B cell (primary cell): ENCODE measurements around the gene TMPRSS13. TPM values are rescaled to one million over a fixed set of nuclear protein-coding genes. Genes with fewer than 3 reads are reported as not detected.

Experiments
- ATAC-seq: fragments of 200-7000 bp; cut with Tn5 transposase; one replicate; pipeline ENCODE4 v1.10.0; 2021; ENCODE audit warnings: low read depth, mild to moderate bottlenecking, moderate number of reproducible peaks, moderate library complexity
- CTCF ChIA-PET: fragments of 350-600 bp; sonication (Branson Sonifier 250); formaldehyde crosslinking; loops from one replicate; lab custom pipeline; 2021; ENCODE audit warnings: antibody characterized with exemption, inconsistent platforms; lab: Charles Lee
- POLR2A ChIA-PET: fragments of 350-600 bp; sonication (Branson Sonifier 250); formaldehyde crosslinking; loops from one replicate; lab custom pipeline; 2021; ENCODE audit warnings: antibody characterized with exemption; lab: Charles Lee
- DNase-seq: peaks from one replicate; pipeline ENCODE4 v3.0.0; 2013
- H2AFZ ChIP-seq: 2 replicates; pipeline ENCODE4 v1.6.1; 2012; ENCODE audit warnings: mild to moderate bottlenecking, low read depth, low read length; ENCODE audit not compliant: insufficient read depth, poor library complexity, severe bottlenecking
- H3K27ac ChIP-seq, 2 donors: 1 replicate in 1 of 2; 2 replicates in 1 of 2; pipeline ENCODE4 v1.5.1; 2012 to 2013; ENCODE audit warnings: low read length in 2 of 2, mild to moderate bottlenecking in 2 of 2, moderate library complexity in 1 of 2
- H3K27me3 ChIP-seq, 4 experiments: fragments of 200-600 bp in 1 of 4; sonication (generic) in 1 of 4; replicated peaks in 1 of 4; 1 replicate in 2 of 4; 2 replicates in 2 of 4; pipeline versions ENCODE4 v1.6.1 to v1.7.0; 2013 to 2016; ENCODE audit warnings: low read length in 3 of 4, mild to moderate bottlenecking in 2 of 4, mixed read lengths in 1 of 4, moderate library complexity in 1 of 4; ENCODE audit not compliant: insufficient read depth in 4 of 4, control insufficient read depth in 3 of 4; ENCODE audit errors: control extremely low read depth in 1 of 4
- H3K36me3 ChIP-seq, 2 experiments: replicated peaks in 1 of 2; 1 replicate in 1 of 2; 2 replicates in 1 of 2; pipeline versions ENCODE4 v1.6.1 to v1.7.1; 2013; ENCODE audit warnings: low read length in 1 of 2; ENCODE audit not compliant: insufficient read depth in 2 of 2, control insufficient read depth in 1 of 2; ENCODE audit errors: control extremely low read depth in 1 of 2, extremely low read depth in 1 of 2
- H3K4me1 ChIP-seq, 2 donors: fragments of 200-600 bp in 1 of 2; sonication (generic) in 1 of 2; 1 replicate in 1 of 2; 2 replicates in 1 of 2; pipeline versions ENCODE4 v1.5.1 to v1.6.1; 2013 to 2017; ENCODE audit warnings: low read length in 2 of 2; ENCODE audit not compliant: control insufficient read depth in 2 of 2, insufficient read depth in 2 of 2
- H3K4me2 ChIP-seq: replicated peaks from 2 replicates; pipeline ENCODE3; 2012; ENCODE audit warnings: mild to moderate bottlenecking, low read depth, low read length; ENCODE audit not compliant: poor library complexity, severe bottlenecking
- H3K4me3 ChIP-seq, 5 experiments: fragments of 200-600 bp in 1 of 5; sonication (generic) in 1 of 5; 1 replicate in 3 of 5; 2 replicates in 2 of 5; pipeline versions ENCODE4 v1.5.1 to v1.7.0; 2011 to 2016; ENCODE audit warnings: low read length in 4 of 5, mild to moderate bottlenecking in 4 of 5, low read depth in 2 of 5, control low read depth in 1 of 5, moderate library complexity in 1 of 5; ENCODE audit not compliant: insufficient read depth in 1 of 5; ENCODE audit errors: control extremely low read depth in 1 of 5, extremely low read depth in 1 of 5
- H3K79me2 ChIP-seq: fragments of 200-600 bp; sonication (generic); one replicate; pipeline ENCODE4 v1.6.0; 2016; ENCODE audit warnings: low read length; ENCODE audit not compliant: control insufficient read depth, insufficient read depth
- H3K9ac ChIP-seq: fragments of 200-600 bp; sonication (generic); 2 replicates; pipeline ENCODE4 v1.6.1; 2017; ENCODE audit warnings: mild to moderate bottlenecking, low read length, moderate library complexity
- H3K9me3 ChIP-seq, 3 donors: one replicate each; pipeline versions ENCODE4 v1.6.1 to v1.7.1; 2013; ENCODE audit warnings: low read length in 2 of 3; ENCODE audit not compliant: control insufficient read depth in 2 of 3, insufficient read depth in 1 of 3; ENCODE audit errors: control extremely low read depth in 1 of 3
- H4K20me1 ChIP-seq: 2 replicates; pipeline ENCODE4 v1.6.0; 2012; ENCODE audit warnings: mild to moderate bottlenecking, low read length; ENCODE audit not compliant: insufficient read depth, control insufficient read depth, poor library complexity, severe bottlenecking
- H3K27ac Mint-ChIP-seq: one replicate; pipeline ENCODE4 v1.8.0; 2021; ENCODE audit warnings: mixed read lengths
- H3K27me3 Mint-ChIP-seq: one replicate; pipeline ENCODE4 v1.8.0; 2021; ENCODE audit warnings: mixed read lengths
- H3K4me1 Mint-ChIP-seq: one replicate; pipeline ENCODE4 v1.8.0; 2021; ENCODE audit warnings: mixed read lengths
- H3K4me3 Mint-ChIP-seq: one replicate; pipeline ENCODE4 v1.8.0; 2021; ENCODE audit warnings: mixed read lengths
- H3K9me3 Mint-ChIP-seq: one replicate; pipeline ENCODE4 v1.8.0; 2022; ENCODE audit warnings: mixed read lengths; ENCODE audit not compliant: insufficient read depth
- CTCF ChIP-seq: fragments of 200-600 bp; IDR thresholded peaks from one replicate; pipeline ENCODE4 v1.8.0; 2022; ENCODE audit warnings: antibody characterized with exemption, mild to moderate bottlenecking
- EZH2 ChIP-seq: IDR thresholded peaks from 2 replicates; pipeline ENCODE4 v1.6.1; 2012; ENCODE audit warnings: borderline replicate concordance, low read depth, mild to moderate bottlenecking, moderate library complexity, low read length; ENCODE audit not compliant: insufficient read depth, poor library complexity, severe bottlenecking
- WGBS: methylation state at CpG from one replicate; pipeline ENCODE4 v1.1.5; 2013; ENCODE audit warnings: missing lambda C conversion rate; ENCODE audit not compliant: insufficient coverage; 5-methylcytosine and 5-hydroxymethylcytosine counted together
- intact Hi-C: fragments of 100-400 bp; cut with micrococcal nuclease; formaldehyde crosslinking; loops from one replicate; pipeline ENCODE4 v1.10.0; 2022
- polyA plus RNA-seq: library from polyadenylated mRNA; depleted of rRNA; stranded (reverse); fragments of >200 nt; gene quantifications from 2 replicates; pipeline ENCODE4 v1.2.3, GENCODE V29; 2012
- total RNA-seq, 2 donors: library from RNA; stranded (reverse); fragments of 120-200 nt in 1 of 2; gene quantifications; 1 replicate in 1 of 2; 2 replicates in 1 of 2; pipeline versions ENCODE4 v1.2.3 to v1.2.4, GENCODE V29; 2013 to 2022

The TMPRSS13 gene
- total and polyA plus RNA-seq, 2 donors (not counting 1 experiment from before 2014, with no cell fraction given): 2.4 to 8.0 TPM

- Mint-ChIP-seq H3K9me3 (no peaks in the 10 kb centered on the region), H3K4me3 (no peak overlapping the region), H3K27me3 (peaks cover 45% of the 10 kb centered on the region), H3K27ac (no peak overlapping the region), H3K4me1 (peaks cover 17% of the 10 kb centered on the region)
- WGBS: 86% methylated on average over 18 of the region's 18 CpGs
- Histone ChIP-seq H3K27ac (no peak overlapping the region), H3K4me2 (no peak overlapping the region), H3K4me3 (no peak overlapping the region), H3K9me3 (peaks cover 0 to under 1% (median 0%) of the 10 kb centered on the region in 3 donors), H3K79me2 (no peaks in the 10 kb centered on the region), H3K9ac (no peak overlapping the region), H3K27me3 (peaks cover 0 to 50% (median 23%) of the 10 kb centered on the region in 4 experiments), H4K20me1 (no peaks in the 10 kb centered on the region), H2AFZ (no peak overlapping the region), H3K4me1 (peaks cover 15 to 24% of the 10 kb centered on the region in 2 donors), H3K36me3 (no peaks in the 10 kb centered on the region)
- DNase-seq: no peak
- no peak for ATAC-seq
- POLR2A ChIA-PET: no interaction called here
- TF ChIP-seq EZH2 (no peak), CTCF (no peak)
- intact Hi-C loops: no loop called here
- CTCF ChIA-PET: interaction anchor here (1.5 kb wide), 1 partner anchor 76 kb away, joined by 3 read pairs; no protein-coding TSS in a partner anchor
These were observed 58.0 kb downstream of the TMPRSS13 start for GRCh38 chr11:117871160-117871559.

GRCh38 chr11:117870103-117870952 lies 58.9 kb downstream of the TMPRSS13 start:
- intact Hi-C loops: no loop called here
- H3K27me3 Mint-ChIP-seq: peaks cover 46% of the 10 kb centered on the region
- ChIA-PET POLR2A (no interaction called here), CTCF (interaction anchor here (1.5 kb wide), 1 partner anchor 77 kb away, joined by 3 read pairs; no protein-coding TSS in a partner anchor)
- TF ChIP-seq CTCF: no peak
- no peak for TF ChIP-seq EZH2
- H3K4me3 Mint-ChIP-seq: no peak overlapping the region
- H3K4me1 Mint-ChIP-seq: peaks cover 11% of the 10 kb centered on the region
- no peaks in the 10 kb centered on the region for H3K9me3 Mint-ChIP-seq
- Histone ChIP-seq H3K4me1 (peaks cover 7 to 16% of the 10 kb centered on the region in 2 donors), H3K9ac (no peak overlapping the region), H3K4me2 (no peak overlapping the region), H3K27me3 (peaks cover 0 to 42% (median 17%) of the 10 kb centered on the region in 4 experiments), H4K20me1 (no peaks in the 10 kb centered on the region), H3K79me2 (no peaks in the 10 kb centered on the region), H3K4me3 (no peak overlapping the region), H2AFZ (no peak overlapping the region), H3K9me3 (no peaks in the 10 kb centered on the region), H3K36me3 (no peaks in the 10 kb centered on the region), H3K27ac (no peak overlapping the region)
- DNase-seq (no peak), ATAC-seq (no peak)
- WGBS: 71% methylated on average over 7 of the region's 9 CpGs
- no peak overlapping the region for H3K27ac Mint-ChIP-seq
